Calu3 (cell line): ENCODE results near the gene NCBP3. TPM values are rescaled to one million over a fixed set of nuclear protein-coding genes. Genes with fewer than 3 reads are reported as not detected.

Experiments used
- BruUV-seq: library from RNA; stranded (reverse); fragments of 400-500 nt; replicated peaks from 2 replicates; lab custom pipeline; 2021; lab: Mats Ljungman, UMichigan
- CTCF ChIA-PET: fragments of 300-600 bp; sonication (Branson Sonifier 250); formaldehyde crosslinking; loops from one replicate; lab custom pipeline; 2022; ENCODE audit warnings: antibody characterized with exemption; lab: Charles Lee
- DNase-seq: peaks from one replicate; pipeline ENCODE4 v3.0.0; 2022
- H3K27ac Mint-ChIP-seq: one replicate; pipeline ENCODE4 v1.8.0; 2022; ENCODE audit warnings: mixed read lengths; ENCODE audit not compliant: unreplicated experiment
- H3K27me3 Mint-ChIP-seq: one replicate; pipeline ENCODE4 v1.8.0; 2022; ENCODE audit warnings: mixed read lengths; ENCODE audit not compliant: unreplicated experiment
- H3K36me3 Mint-ChIP-seq: one replicate; pipeline ENCODE4 v1.8.0; 2022; ENCODE audit warnings: mild to moderate bottlenecking, moderate library complexity, mixed read lengths; ENCODE audit not compliant: insufficient read depth, unreplicated experiment
- H3K4me1 Mint-ChIP-seq: one replicate; pipeline ENCODE4 v1.8.0; 2022; ENCODE audit warnings: mild to moderate bottlenecking, low read depth, mixed read lengths; ENCODE audit not compliant: unreplicated experiment
- H3K4me3 Mint-ChIP-seq: one replicate; pipeline ENCODE4 v1.8.0; 2022; ENCODE audit warnings: mild to moderate bottlenecking, low read depth, moderate library complexity, mixed read lengths; ENCODE audit not compliant: unreplicated experiment
- H3K9me3 Mint-ChIP-seq: one replicate; pipeline ENCODE4 v1.8.0; 2022; ENCODE audit warnings: low read depth, mixed read lengths; ENCODE audit not compliant: unreplicated experiment
- intact Hi-C: fragments of 100-400 bp; cut with micrococcal nuclease; formaldehyde crosslinking; loops from one replicate; pipeline ENCODE4 v1.10.0; 2022; ENCODE audit not compliant: unreplicated experiment
- total RNA-seq: library from RNA; stranded (reverse); gene quantifications from 2 replicates; pipeline ENCODE4 v1.2.3, GENCODE V29; 2022
- TF ChIP-seq, protein P1 (sequence below): fragments of 200-600 bp; IDR thresholded peaks from one replicate; pipeline ENCODE4 v1.8.0; 2022; ENCODE audit warnings: antibody characterized with exemption; ENCODE audit not compliant: unreplicated experiment

Gene NCBP3
- total RNA-seq, 1 experiment from 2014 or later, result 25.4 TPM

DNA sequence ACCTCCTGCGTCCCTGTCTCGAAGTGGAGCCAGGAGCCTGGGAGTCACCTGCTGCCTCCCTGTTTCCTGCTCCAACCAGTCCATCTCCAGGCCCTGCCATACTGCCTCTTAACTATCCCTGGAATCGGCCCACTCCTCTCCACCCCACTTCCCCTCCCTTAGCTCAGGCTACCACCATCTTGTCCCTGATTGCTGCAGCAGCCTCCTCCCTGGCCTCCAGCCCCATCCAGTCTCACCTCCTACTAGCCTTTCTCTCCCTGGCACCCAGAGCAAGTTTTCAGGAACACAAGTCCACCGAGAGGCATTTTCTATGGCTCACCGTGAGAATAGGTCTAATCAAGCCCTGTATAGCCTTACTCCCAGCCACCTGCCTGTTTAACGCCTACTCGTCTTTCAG is 47.7 kb upstream of the NCBP3 start:
- intact Hi-C loops, result no loop called here
- Mint-ChIP-seq H3K27ac (no peak overlapping the region), H3K36me3 (peaks cover 26% of the 10 kb centered on the region), H3K9me3 (no peaks in the 10 kb centered on the region), H3K4me3 (peak overlapping the region; percentile 65), H3K27me3 (peaks cover 19% of the 10 kb centered on the region), H3K4me1 (peaks cover 22% of the 10 kb centered on the region)
- CTCF ChIA-PET, result interaction anchor here (1.7 kb wide), 1 partner anchor 20 kb away, joined by 4 read pairs; no protein-coding TSS in a partner anchor
- TF ChIP-seq, protein P1, sequence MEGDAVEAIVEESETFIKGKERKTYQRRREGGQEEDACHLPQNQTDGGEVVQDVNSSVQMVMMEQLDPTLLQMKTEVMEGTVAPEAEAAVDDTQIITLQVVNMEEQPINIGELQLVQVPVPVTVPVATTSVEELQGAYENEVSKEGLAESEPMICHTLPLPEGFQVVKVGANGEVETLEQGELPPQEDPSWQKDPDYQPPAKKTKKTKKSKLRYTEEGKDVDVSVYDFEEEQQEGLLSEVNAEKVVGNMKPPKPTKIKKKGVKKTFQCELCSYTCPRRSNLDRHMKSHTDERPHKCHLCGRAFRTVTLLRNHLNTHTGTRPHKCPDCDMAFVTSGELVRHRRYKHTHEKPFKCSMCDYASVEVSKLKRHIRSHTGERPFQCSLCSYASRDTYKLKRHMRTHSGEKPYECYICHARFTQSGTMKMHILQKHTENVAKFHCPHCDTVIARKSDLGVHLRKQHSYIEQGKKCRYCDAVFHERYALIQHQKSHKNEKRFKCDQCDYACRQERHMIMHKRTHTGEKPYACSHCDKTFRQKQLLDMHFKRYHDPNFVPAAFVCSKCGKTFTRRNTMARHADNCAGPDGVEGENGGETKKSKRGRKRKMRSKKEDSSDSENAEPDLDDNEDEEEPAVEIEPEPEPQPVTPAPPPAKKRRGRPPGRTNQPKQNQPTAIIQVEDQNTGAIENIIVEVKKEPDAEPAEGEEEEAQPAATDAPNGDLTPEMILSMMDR, result no peak
- no peak for DNase-seq
- BruUV-seq, result no TSS peak

DNA sequence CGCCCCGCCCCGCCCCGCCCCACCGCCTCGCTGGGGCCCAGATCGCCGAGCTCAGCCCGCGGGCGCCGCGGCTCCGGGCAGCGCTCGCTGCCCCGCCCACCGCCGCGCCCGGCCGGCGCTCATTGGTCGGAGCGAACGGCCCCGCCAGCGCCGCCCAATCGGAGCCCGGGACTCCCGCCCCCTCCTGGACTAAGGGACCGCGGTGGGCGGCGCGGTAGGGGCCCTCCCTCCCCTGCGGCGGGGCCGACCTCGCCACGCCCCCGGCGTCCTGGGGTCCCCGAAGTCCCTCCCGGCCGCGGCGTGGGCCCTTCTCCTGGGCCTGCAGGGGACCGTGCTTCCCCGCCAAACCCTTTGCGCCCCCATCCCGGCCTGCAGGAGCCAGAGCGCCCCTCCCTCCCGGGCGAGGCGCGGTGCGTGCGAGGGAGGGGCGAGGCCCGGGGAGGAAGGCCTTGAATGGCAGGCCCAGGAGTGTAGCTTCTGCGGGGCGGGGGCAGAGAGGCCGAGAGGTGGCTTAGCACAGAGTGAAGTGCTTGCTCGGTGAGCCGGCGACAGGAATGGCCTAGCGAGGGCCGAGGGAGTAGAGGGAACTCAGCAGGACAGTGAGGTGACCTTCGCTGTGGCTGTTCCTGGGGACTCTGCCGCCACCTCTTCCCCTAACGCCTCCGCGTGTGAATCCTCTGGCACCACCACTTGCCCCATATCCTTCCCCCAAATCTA is 47.1 kb upstream of the NCBP3 start, which contains the start of gene CAMKK1:
CAMKK1 (minus strand) TSS at position 51 of the 717 bp plus-strand sequence. CDS start 7,366 bp downstream, outside the sequence.
- CTCF ChIA-PET, result interaction anchor here (1.7 kb wide), 1 partner anchor 21 kb away, joined by 4 read pairs; no protein-coding TSS in a partner anchor
- no TSS peak for BruUV-seq

DNA sequence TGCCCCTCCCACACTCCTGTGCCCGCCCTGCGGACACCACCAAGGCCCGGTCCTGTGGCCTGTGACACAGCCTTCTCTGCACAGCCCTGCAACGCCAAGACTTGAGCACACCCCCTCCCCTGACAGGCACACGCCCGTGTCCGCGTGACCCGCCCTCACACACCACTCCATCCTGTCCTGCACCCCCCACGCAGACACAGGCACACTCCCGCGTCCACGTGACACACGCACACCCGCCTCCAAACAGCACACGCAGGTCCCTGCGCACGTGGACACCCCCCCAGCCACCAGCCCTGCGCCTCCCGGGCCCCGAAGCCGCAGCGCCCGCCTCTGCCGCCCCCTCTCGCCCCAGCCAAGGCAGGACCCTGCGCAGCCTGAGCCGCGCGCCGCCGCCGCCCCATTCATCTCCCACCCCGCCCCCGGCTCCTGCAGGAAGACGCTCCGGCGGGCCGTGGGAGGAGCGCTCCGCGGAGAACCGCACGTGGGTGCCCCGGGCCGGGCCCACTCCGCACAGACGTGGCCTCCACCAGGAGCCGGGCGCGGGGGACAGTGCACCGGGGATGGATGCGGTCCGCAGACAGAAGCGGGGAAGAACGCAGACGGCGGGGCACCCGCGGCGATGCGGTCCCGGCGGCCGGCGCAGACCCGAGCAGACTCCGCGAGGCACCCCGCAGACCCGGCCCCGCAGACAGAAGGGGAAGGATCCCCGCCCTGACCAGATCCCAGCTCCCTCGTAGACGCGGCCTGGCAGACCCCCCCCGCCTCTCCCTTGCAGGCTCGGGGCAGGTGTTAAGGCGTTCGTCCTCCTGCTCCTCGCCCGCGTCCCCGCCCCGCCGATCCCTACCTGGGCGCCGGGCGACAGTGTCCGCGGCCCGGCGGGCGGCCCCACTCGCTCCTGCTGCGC is 46.3 kb upstream of the NCBP3 start:
- TF ChIP-seq, protein P1, result no peak
- H3K9me3 Mint-ChIP-seq, result no peaks in the 10 kb centered on the region
- DNase-seq, result peak; percentile 28
- intact Hi-C loops, result no loop called here
- peaks cover 13% of the 10 kb centered on the region for H3K27me3 Mint-ChIP-seq
- H3K4me3 Mint-ChIP-seq, result peak overlapping the region; percentile 65
- H3K4me1 Mint-ChIP-seq, result peaks cover 29% of the 10 kb centered on the region
- no TSS peak for BruUV-seq
- peaks cover 35% of the 10 kb centered on the region for H3K36me3 Mint-ChIP-seq
- no peak overlapping the region for H3K27ac Mint-ChIP-seq
- CTCF ChIA-PET, result interaction anchor here (1.7 kb wide), 1 partner anchor 22 kb away, joined by 4 read pairs; no protein-coding TSS in a partner anchor

More for the DNA sequence above, 47.1 kb upstream of the NCBP3 start, which contains the start of gene CAMKK1:
- no peaks in the 10 kb centered on the region for H3K9me3 Mint-ChIP-seq
- DNase-seq, result peak; percentile 83
- TF ChIP-seq, protein P1, result no peak
- peak within 1 kb of the TSS; percentile 65 for H3K4me3 Mint-ChIP-seq
- intact Hi-C loops, result no loop called here
- peaks cover 22% of the 10 kb centered on the region for H3K4me1 Mint-ChIP-seq
- no peak within 1 kb of the TSS for H3K27ac Mint-ChIP-seq
- H3K27me3 Mint-ChIP-seq, result peaks cover 13% of the 10 kb centered on the region
- H3K36me3 Mint-ChIP-seq, result peaks cover 32% of the 10 kb centered on the region

DNA sequence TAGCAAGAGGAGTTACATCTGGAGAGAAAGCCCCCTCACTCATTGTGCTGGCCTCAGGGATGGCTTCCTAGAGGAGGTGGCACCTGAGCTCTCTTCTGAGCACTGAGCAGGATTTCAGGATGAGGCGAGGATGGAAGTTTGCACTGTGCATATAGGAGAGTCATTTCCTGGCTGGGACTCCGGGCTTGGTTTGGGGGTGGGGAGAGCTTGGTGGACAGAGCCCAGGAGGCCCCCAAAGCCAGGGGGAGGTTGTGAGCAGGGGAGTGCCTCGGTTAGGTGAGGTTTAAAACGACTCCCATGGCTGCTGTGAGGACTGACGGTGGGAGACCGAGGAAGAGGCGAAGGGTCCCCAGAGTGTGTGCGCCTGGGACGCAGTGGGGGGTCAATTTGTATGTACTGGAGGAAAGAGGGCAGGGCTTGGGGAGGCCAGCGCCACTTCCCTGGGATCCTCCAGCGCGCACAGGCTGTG is 45.6 kb upstream of the NCBP3 start:
- H3K9me3 Mint-ChIP-seq, result no peaks in the 10 kb centered on the region
- DNase-seq, result no peak
- TF ChIP-seq, protein P1, result no peak
- H3K27me3 Mint-ChIP-seq, result peaks cover 13% of the 10 kb centered on the region
- H3K4me3 Mint-ChIP-seq, result peak overlapping the region; percentile 65
- peaks cover 40% of the 10 kb centered on the region for H3K36me3 Mint-ChIP-seq
- CTCF ChIA-PET, result no interaction called here
- H3K27ac Mint-ChIP-seq, result no peak overlapping the region
- H3K4me1 Mint-ChIP-seq, result peaks cover 35% of the 10 kb centered on the region
- BruUV-seq, result no TSS peak
- intact Hi-C loops, result no loop called here
